Lung microvascular endothelial cell (primary cell): ENCODE measurements around the gene PRELID3B. TPM values are rescaled to one million over a fixed set of nuclear protein-coding genes. Genes with fewer than 3 reads are reported as not detected.

Source experiments
- DNase-seq, 2 donors: peaks; one replicate each; pipeline versions ENCODE4 v3.0.0 to v3.0.0-alpha.2; 2010; ENCODE audit warnings: low read depth in 2 of 2
- total RNA-seq: library from RNA; depleted of rRNA; stranded (reverse); fragments of >200 nt; gene quantifications from 2 replicates; pipeline ENCODE4 v1.2.1, GENCODE V29; 2014

The PRELID3B gene
- 71.5 and 86.5 TPM in 2 replicates for total RNA-seq

GRCh38 chr20:59042151-59042795 is at the start of gene PRELID3B:
Gene PRELID3B, minus strand, starts transcription at chr20:59042786. Its CDS starts 56 bp downstream, at chr20:59042730.
- peak; percentile 20 to 32 for DNase-seq

DNA sequence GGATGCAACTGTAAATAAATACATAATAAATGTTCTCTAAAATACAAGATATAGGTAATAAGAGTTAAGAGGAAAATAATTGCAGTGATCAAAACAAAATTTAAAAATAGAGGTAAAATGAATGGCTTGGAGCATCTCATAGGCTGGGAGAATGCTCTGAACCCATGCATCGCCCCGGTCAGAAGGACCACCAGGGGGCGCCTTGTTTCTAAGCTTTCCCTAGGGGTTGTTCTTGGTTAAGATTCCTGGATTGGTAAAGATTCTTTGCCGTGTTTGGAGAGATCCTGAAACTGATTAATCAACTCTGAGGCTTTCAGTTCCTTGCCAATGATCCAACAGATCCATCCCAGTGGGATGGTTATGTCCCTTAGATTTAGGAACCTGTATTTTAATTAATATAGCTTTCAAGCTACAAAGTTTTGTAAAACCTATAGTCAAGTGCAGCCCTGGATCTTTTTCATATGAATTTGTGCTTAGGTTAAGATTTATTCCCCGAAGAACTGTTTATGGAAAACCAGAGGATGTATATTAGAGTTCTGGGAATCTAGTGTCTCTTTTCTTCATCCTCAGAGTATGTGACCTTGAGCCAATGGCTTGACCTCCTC is 45.3 kb upstream of the PRELID3B start:
- DNase-seq = peak; percentile 68 to 80

GRCh38 chr20:59086923-59087322 is 44.3 kb upstream of the PRELID3B start:
- DNase-seq = no peak

DNA sequence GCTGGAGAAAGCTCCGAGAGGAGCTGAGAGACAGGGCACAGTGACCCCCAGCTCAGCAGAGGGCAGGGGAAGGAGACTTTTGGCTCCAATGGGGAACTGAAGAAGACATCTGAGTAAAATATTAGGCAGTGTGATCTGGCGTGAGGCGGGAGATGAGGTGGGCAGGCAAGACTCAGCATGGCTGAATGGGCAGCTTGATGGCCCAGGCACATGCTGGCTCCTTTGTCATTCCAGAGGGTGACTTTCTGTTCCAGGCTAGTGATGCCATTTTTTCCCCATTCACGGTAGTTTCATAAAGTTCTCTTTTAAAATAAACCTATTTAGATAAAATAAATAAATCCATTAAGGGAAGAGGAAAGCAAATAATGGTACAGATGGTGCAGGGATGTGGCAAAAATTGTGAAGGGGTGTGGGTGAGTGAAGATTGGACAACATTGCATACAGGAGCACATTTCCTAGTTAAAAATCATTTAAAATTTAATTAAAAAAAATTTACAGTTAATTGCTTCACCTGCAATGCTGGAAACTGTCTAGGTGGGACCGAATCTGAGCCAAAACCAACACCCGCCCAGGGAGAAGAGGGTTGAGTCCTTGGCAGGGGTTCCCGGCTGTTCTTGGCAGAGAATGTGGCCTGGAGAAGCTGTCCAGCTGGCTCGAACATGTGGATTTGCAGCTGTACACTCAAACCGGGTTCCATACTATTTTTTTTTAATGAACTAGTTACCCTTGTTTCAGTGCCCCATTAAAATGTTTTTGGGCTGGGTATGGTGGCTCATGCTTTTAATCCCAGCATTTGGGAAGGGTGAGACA is 41.7 kb upstream of the PRELID3B start:
- peak in 1 of 2 donors; percentile 36 for DNase-seq

- no peak for DNase-seq
Observed at GRCh38 chr20:59082981-59083380, 40.4 kb upstream of the PRELID3B start.

GRCh38 chr20:59082077-59082740 is 39.6 kb upstream of the PRELID3B start:
- peak in 1 of 2 donors; percentile 23 for DNase-seq

DNA sequence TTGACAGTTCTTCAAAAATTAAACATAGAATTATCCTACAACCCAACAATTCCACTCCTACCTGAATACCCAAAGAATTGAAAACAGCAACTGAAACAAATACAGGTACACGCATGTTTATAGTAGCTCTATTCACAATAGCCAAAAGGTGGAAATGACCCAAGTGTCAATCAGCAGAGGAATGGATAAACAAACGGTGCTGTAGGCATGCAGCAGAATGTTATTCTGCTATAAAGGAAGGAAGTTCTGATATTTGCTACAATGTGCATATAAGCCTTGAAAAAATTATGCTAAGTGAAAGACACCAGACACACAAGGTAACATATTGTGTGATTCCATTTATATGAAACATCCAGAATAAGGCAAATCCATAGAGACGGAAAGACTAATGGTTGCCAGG is 38.5 kb upstream of the PRELID3B start:
- DNase-seq = peak; percentile 21 to 88

GRCh38 chr20:59078231-59078630 is 35.6 kb upstream of the PRELID3B start:
- DNase-seq = no peak

DNA sequence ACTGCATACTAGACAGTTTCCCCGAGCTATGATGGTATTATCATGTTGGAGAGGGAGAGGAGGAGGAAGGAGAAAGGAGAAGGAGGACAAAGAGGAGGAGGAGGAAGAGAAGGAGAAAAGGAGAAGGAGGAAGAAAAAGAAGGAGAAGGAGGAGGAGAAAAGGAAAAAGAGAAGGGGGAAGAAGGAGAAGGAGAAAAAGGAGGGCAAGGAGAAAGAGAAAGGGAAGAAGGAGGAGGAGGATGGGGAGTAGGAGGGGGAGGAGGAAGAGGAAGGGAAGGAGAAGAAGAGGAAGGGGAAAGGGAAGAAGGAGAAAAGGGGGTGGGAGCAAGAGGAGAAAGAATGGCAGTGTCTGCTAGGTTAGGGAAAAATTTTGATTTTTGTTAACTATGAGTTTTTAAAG is 35.1 kb upstream of the PRELID3B start:
- DNase-seq = no peak

- DNase-seq = no peak
Observed at GRCh38 chr20:59075934-59076508, 33.4 kb upstream of the PRELID3B start.

DNA sequence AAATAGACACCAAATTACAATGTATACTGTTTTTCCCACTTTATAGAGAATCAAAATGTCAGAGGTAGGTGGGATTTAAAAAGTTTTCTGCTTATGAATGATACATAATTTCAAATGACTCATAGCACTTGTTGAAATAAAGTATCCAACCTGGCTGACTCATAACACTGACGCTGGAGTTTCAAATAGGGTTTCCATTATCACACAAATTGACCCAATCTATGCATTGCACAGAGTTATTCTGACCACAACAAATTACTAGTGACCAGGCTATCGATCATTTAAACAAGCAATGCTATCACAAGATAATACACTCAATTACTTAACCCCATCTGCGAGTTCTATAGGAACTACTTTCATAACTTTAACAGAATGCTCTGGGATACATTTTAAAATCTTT is 31.9 kb upstream of the PRELID3B start:
- peak in 1 of 2 donors; percentile 23 for DNase-seq

DNA sequence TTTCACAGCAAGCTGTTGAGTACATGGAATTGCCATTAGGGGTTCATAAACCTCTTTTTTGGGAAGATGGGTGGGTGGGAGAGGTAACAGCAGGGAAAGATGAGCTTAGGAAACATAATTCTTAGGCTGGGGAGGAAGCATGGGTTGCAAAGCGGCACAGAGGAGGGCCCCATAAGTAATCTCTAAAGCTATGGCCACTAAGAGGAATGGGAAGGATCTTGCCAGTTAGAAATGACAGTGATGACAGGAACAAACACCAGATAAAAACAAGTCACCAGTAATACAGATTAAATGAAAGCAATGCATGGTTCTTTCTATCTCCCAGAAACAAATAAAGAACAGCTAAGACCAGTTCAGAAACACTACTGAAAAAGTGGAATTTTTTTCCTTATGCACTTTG is 31.0 kb upstream of the PRELID3B start:
- no peak for DNase-seq

GRCh38 chr20:59071216-59071615 is 28.6 kb upstream of the PRELID3B start:
- no peak for DNase-seq

DNA sequence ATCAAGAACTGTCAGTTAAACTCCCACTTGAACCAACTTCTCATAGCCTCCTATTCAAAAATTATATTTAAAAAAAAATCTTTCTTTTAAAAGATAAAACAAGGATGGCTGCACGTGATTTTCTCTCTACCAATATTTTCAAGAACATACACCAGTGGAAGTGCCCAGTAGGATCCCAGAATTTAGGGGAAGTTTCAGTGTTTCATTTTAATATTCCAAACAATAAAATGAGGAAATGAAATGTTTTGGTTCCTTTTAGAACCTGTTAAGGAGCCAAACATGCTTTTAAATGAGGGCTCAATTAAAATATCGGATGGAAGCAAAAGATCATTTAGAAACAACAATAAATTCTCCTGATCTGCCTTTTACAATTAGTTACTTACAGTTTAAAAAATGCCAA is 26.4 kb upstream of the PRELID3B start:
- no peak for DNase-seq

DNA sequence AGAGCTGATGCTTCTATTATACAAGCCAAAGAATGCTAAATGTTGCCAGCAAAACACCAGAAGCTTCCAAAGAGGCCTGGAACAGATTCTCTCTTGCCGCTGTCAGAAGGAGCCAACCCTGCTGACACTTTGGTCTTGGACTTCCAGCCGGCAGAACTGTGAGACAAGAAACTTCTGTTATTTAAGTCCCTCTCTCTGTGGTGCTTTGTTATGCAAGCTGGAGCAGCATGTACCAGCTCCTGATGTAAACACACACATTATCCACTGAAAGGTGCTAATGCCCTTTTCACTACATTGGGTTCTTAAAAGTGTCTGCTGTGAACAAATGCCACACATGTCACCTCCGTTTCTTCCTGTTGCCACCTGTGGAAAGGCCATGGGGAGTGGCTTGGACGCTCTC is 25.9 kb upstream of the PRELID3B start:
- no peak for DNase-seq

- no peak for DNase-seq
Observed at GRCh38 chr20:59064214-59064722, 21.7 kb upstream of the PRELID3B start.

GRCh38 chr20:59063358-59064213 is 21.0 kb upstream of the PRELID3B start:
- DNase-seq = peak; percentile 81 to 85

- DNase-seq = no peak
Observed at GRCh38 chr20:59062081-59062480, 19.5 kb upstream of the PRELID3B start.

GRCh38 chr20:59055302-59055701 is 12.7 kb upstream of the PRELID3B start:
- DNase-seq = peak; percentile 52 to 70

GRCh38 chr20:59051666-59052185 is 9.1 kb upstream of the PRELID3B start:
- DNase-seq = no peak
